GM19372 (cell line): ENCODE data around the gene C2orf92.
"Not testable (repeated sequence)": the region's sequence is repeated elsewhere in the genome, so short reads cannot be mapped to it uniquely, and the experiment has no call there.

ENCODE experiments used
- ATAC-seq: cut with Tn5 transposase; IDR thresholded peaks from one replicate; pipeline ENCODE4 v1.9.1; 2021; ENCODE audit warnings: mild to moderate bottlenecking, low read depth, moderate library complexity; ENCODE audit not compliant: unreplicated experiment

C2orf92 gene

GRCh38 chr2:97669448-97669847, at the start of gene C2orf92:
TSS of gene C2orf92 (plus strand) at chr2:97669713. CDS start at chr2:97669789, 76 bp downstream.
- no peak for ATAC-seq

- ATAC-seq = not testable (repeated sequence)
These were observed 49.0 kb upstream of the C2orf92 start for GRCh38 chr2:97620492-97620891.

- not testable (repeated sequence) for ATAC-seq
These were observed 46.5 kb upstream of the C2orf92 start for GRCh38 chr2:97622976-97623375.

- not testable (repeated sequence) for ATAC-seq
These were observed 44.0 kb upstream of the C2orf92 start for GRCh38 chr2:97625354-97626048.

GRCh38 chr2:97626049-97626430, 43.5 kb upstream of the C2orf92 start:
- ATAC-seq = not testable (repeated sequence)

GRCh38 chr2:97644023-97644717, 25.3 kb upstream of the C2orf92 start:
- no peak for ATAC-seq

GRCh38 chr2:97645112-97645694, 24.3 kb upstream of the C2orf92 start:
- peak; percentile 30 for ATAC-seq

GRCh38 chr2:97645695-97646629, 23.6 kb upstream of the C2orf92 start, which contains the start of gene COX5B:
TSS of gene COX5B (plus strand) at chr2:97646062. CDS start at chr2:97646087, 25 bp downstream.
- ATAC-seq = peak; percentile 94

GRCh38 chr2:97646977-97647376, 22.5 kb upstream of the C2orf92 start:
- no peak for ATAC-seq

- ATAC-seq = no peak
These were observed 18.4 kb upstream of the C2orf92 start for GRCh38 chr2:97651114-97651513.

GRCh38 chr2:97653473-97653872, 16.0 kb upstream of the C2orf92 start:
- no peak for ATAC-seq

GRCh38 chr2:97653874-97654273, 15.6 kb upstream of the C2orf92 start:
- ATAC-seq = no peak

- no peak for ATAC-seq
These were observed 15.2 kb upstream of the C2orf92 start for GRCh38 chr2:97654309-97654708.

- ATAC-seq = no peak
These were observed 14.7 kb upstream of the C2orf92 start for GRCh38 chr2:97654791-97655190.

GRCh38 chr2:97656129-97656755, 13.3 kb upstream of the C2orf92 start:
- ATAC-seq = no peak

- ATAC-seq = no peak
These were observed 12.5 kb upstream of the C2orf92 start for GRCh38 chr2:97656905-97657587.

- ATAC-seq = no peak
These were observed 11.4 kb upstream of the C2orf92 start for GRCh38 chr2:97657986-97658690.

- no peak for ATAC-seq
These were observed 10.8 kb upstream of the C2orf92 start for GRCh38 chr2:97658691-97659157.
